ENCODE measurements around the gene GALK1.

Gene GALK1

DNA sequence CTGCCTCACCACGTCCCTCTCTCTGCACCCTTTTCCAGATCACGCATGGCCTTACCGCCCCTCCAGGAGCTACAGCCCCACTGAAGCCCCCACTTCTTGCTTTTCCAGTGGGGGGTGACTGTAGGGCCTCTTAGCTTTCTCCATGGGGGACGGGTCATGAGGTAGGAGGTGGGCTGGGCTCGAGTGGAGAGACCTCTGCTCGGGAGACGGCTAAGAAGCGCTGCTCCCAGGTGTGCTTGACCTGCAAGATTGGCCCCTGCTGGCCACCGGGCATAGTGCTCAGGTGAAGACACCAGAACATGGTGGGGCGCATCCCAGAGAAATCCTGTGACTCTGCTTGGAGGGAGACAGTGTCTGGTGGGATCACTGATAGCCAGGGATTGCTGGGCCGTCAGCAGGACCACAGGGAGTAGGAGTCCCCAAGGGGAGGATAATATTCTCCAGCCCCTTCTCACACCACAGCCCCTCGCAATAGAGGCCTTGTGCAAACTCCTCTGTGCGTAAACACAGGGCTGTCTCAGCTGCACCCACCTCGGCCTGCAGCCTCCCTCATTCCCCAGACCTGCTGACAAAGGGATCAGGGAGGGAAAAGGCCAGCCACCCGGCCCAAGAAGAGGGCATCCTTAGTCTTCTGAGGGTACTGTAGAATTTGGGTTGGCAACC lies 8.9 kb upstream of the GALK1 start:
- TF ChIP-seq, protein P1, sequence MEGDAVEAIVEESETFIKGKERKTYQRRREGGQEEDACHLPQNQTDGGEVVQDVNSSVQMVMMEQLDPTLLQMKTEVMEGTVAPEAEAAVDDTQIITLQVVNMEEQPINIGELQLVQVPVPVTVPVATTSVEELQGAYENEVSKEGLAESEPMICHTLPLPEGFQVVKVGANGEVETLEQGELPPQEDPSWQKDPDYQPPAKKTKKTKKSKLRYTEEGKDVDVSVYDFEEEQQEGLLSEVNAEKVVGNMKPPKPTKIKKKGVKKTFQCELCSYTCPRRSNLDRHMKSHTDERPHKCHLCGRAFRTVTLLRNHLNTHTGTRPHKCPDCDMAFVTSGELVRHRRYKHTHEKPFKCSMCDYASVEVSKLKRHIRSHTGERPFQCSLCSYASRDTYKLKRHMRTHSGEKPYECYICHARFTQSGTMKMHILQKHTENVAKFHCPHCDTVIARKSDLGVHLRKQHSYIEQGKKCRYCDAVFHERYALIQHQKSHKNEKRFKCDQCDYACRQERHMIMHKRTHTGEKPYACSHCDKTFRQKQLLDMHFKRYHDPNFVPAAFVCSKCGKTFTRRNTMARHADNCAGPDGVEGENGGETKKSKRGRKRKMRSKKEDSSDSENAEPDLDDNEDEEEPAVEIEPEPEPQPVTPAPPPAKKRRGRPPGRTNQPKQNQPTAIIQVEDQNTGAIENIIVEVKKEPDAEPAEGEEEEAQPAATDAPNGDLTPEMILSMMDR (IDR thresholded peaks at IDR 0.05; ENCODE audit: extremely low read depth, insufficient read depth, missing control alignments): no peak
- DNase-seq (ENCODE audit: low spot score): no peak
- in situ Hi-C loops (cut with MboI; ENCODE audit: low pct_unique_long_range_greater_than_20kb, low sequenced_read_pairs, unreplicated experiment): no loop called here

DNA sequence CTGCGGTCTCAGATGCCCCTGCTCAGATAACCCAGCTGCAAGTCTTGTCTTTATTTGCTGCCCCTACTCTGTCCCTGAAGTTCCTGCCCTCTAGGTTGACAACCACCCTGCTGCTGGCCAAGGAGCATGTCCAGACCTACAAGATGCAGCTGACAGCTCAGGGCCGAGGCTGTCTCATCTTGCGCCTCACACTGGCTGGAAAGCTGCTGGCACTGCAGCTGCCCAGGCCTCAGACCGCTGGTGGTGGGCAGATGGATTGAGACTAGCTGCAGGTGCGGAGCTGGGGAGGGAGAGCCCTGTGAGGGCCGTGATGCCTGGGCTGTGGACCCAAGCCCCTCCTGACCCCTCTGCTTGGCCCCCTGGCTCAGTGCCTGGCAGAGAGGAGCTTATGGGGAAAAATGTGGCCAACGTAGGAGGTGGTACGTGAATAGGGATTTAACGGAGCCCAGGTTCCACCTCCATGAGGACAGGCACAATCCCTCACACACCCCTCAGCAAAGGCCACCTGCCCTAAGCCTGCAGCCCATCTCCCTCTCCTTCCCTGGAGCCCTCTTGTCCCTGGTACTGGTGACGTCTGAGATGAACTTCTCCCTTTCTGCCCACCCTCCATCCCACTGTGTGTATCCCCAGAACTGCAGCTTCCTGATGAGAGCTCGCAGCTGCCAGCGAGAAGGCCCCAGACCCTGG lies 8.3 kb upstream of the GALK1 start:
- DNase-seq (ENCODE audit: low spot score): no peak
- TF ChIP-seq, protein P1 (IDR thresholded peaks at IDR 0.05; ENCODE audit: extremely low read depth, insufficient read depth, missing control alignments): no peak
- in situ Hi-C loops (cut with MboI; ENCODE audit: low pct_unique_long_range_greater_than_20kb, low sequenced_read_pairs, unreplicated experiment): no loop called here

DNA sequence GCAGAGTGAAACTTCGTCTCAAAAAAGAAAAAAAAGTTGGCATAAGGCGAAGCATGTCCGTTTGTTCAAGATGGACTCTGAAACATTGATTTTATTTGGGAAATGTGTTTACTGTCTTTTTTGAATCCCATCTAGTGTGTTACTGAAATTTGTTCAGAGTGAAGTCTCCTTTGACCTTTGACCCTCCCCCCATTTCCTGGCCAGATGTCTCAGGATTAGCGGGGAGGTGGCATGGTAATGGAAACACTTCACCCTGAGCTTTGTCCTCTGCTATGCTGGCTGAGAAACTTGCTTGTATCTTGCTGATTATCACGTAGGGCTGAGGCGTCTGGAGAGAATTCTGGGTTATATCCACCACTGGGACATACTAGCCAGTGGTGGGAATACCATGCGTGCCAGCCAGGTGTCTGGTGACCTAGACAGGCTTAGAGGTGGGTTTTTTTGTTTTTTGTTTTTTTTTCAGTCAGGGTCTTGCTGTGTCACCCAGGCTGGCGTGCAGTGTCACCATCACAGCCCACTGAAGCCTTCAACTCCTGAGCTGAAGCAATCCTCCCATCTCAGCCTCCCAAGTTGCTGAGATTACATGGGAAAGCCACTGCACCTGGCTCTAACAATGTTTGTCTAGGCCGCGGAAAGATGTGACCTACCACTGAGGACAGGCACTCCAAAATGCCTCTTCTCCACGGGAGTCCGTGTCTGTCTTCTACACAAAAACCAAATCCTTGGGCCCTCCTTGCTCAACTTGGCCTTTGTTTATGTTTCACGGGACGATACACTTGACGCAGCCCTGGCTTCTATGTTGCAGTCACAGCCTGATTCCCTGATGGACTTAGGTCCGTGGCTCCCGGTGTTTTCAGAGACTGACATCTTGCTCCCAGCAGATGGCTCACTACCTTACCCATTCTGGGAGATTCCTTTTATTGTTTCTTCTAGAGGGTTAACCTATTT lies 6.6 kb upstream of the GALK1 start:
- in situ Hi-C loops (cut with MboI; ENCODE audit: low pct_unique_long_range_greater_than_20kb, low sequenced_read_pairs, unreplicated experiment): no loop called here
- TF ChIP-seq, protein P1 (IDR thresholded peaks at IDR 0.05; ENCODE audit: extremely low read depth, insufficient read depth, missing control alignments): no peak
- DNase-seq (ENCODE audit: low spot score): no peak

DNA sequence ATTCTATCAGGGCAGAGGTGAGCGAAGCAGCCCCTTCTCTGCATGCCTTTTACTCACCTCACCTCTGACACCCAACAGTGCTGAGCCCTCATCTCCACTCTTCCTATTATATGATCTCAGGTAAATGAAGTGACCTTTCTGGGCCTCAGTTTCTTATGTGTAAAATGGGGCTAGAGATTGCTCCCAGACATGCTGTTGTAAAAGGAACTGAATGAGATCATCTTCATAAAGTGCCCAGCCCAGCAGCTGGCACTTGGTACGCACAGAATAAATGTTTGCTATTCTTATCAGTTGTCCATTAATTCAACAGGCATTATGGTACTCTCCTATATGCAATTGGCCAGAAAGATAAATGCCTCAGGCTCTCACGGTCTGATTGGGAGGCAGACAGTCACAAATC lies 4.5 kb upstream of the GALK1 start:
- DNase-seq (ENCODE audit: low spot score): no peak
- in situ Hi-C loops (cut with MboI; ENCODE audit: low pct_unique_long_range_greater_than_20kb, low sequenced_read_pairs, unreplicated experiment): no loop called here

DNA sequence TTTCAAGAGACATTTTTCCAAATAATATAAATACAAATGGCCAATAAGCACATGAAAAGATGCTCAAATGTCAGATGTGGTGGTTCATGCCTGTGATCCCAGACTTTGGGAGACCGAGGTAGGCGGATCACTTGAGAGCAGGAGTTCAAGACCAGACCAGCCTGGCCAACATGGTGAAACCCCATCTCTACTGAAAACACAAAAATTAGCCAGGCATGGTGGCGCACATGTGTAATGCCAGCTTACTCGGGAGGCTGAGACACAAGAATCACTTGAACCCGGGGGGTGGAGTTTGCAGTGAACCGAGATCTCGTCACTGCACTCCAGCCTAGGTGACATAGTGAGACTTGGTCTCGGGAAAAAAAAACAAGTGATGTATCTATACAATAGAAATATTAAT lies 2.9 kb upstream of the GALK1 start:
- DNase-seq (ENCODE audit: low spot score): no peak
- TF ChIP-seq, protein P1 (IDR thresholded peaks at IDR 0.05; ENCODE audit: extremely low read depth, insufficient read depth, missing control alignments): no peak
- in situ Hi-C loops (cut with MboI; ENCODE audit: low pct_unique_long_range_greater_than_20kb, low sequenced_read_pairs, unreplicated experiment): no loop called here

More for the DNA sequence above, 4.5 kb upstream of the GALK1 start:
- TF ChIP-seq, protein P1 (IDR thresholded peaks at IDR 0.05; ENCODE audit: extremely low read depth, insufficient read depth, missing control alignments): no peak

DNA sequence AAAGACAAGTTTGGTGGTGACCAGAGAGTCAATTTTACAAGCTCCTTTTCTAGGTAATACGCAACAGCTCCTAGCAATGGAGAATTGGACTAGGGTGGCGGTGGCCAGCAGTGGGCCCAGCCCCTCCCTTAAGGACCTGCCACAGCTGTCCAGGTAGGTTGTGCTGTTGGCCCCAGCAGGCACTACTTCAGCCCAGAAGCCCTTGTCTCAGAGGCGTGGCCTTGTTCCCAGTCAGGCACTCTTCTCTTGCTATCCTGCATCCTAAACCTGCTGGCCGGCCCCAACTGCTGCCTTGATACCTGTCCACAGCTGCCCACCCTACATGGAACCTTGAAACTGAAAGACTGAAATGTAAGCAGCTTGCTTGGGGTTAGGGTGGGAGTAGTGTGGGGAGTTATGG lies 989 bp upstream of the GALK1 start:
- in situ Hi-C loops (cut with MboI; ENCODE audit: low pct_unique_long_range_greater_than_20kb, low sequenced_read_pairs, unreplicated experiment): no loop called here
- TF ChIP-seq, protein P1 (IDR thresholded peaks at IDR 0.05; ENCODE audit: extremely low read depth, insufficient read depth, missing control alignments): no peak
- DNase-seq (ENCODE audit: low spot score): no peak

All from GM13977 (cell line).